Ectodermal cell (in vitro differentiated cells): ENCODE data around the gene TAB2.

ENCODE experiments used
- H3K27ac ChIP-seq: 2 replicates; pipeline ENCODE4 v1.7.0; 2013; ENCODE audit warnings: mild to moderate bottlenecking, low read depth, low read length; ENCODE audit not compliant: insufficient read depth, poor library complexity, severe bottlenecking
- H3K27me3 ChIP-seq: 2 replicates; pipeline ENCODE4 v1.7.0; 2013; ENCODE audit warnings: mild to moderate bottlenecking, low read length; ENCODE audit not compliant: insufficient read depth, control insufficient read depth, poor library complexity, severe bottlenecking
- H3K36me3 ChIP-seq: one replicate; pipeline ENCODE4 v1.7.0; 2013; ENCODE audit warnings: low read length; ENCODE audit not compliant: control insufficient read depth, insufficient read depth
- H3K4me1 ChIP-seq: one replicate; pipeline ENCODE4 v1.7.0; 2013; ENCODE audit warnings: low read length; ENCODE audit not compliant: control insufficient read depth, insufficient read depth
- H3K4me3 ChIP-seq: 2 replicates; pipeline ENCODE4 v1.7.0; 2013; ENCODE audit warnings: low read depth, low read length, control low read depth; ENCODE audit not compliant: insufficient read depth
- H3K9me3 ChIP-seq: 2 replicates; pipeline ENCODE4 v1.7.0; 2013; ENCODE audit warnings: mild to moderate bottlenecking, low read length, moderate library complexity; ENCODE audit not compliant: control insufficient read depth
- WGBS, 2 experiments: methylation state at CpG; one replicate each; pipeline ENCODE4 v1.1.7; 2013; ENCODE audit warnings: missing lambda C conversion rate in 2 of 2; 5-methylcytosine and 5-hydroxymethylcytosine counted together

TAB2 gene

DNA sequence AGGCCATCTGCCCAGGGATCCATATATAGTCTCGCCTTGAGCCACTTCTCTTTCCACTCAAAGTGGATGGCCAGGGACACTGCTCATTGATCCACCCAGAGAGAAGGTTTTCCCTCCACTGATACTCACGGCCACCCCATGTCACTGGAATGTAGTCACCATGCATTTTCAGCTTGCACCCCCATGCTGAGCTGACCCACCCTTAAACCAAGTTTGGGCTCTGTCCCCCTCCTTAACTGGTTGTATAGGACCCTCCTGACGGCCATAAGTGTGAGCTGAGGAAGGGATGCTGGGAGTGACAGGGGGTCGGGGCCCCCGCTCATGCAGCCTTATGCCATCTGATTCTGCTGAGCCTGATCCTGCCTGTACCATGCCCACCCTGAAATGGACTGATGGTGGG, 108.2 kb downstream of the TAB2 start:
- Histone ChIP-seq H3K4me1 (peaks cover 21% of the 10 kb centered on the region), H3K9me3 (no peaks in the 10 kb centered on the region), H3K27me3 (no peaks in the 10 kb centered on the region), H3K36me3 (no peaks in the 10 kb centered on the region), H3K27ac (no peak overlapping the region), H3K4me3 (no peak overlapping the region)
- 92 to 96% methylated on average over 5 of the region's 5 CpGs for WGBS, 2 experiments

- peaks cover 16% of the 10 kb centered on the region for H3K4me1 ChIP-seq
- no peaks in the 10 kb centered on the region for H3K9me3 ChIP-seq
- no peaks in the 10 kb centered on the region for H3K27me3 ChIP-seq
- no peak overlapping the region for H3K27ac ChIP-seq
- no peaks in the 10 kb centered on the region for H3K36me3 ChIP-seq
- H3K4me3 ChIP-seq: no peak overlapping the region
- WGBS, 2 experiments: 94 to 95% methylated on average over 4 of the region's 4 CpGs
Measured at GRCh38 chr6:149428606-149429005, 111.1 kb downstream of the TAB2 start.

GRCh38 chr6:149429427-149430360, 112.2 kb downstream of the TAB2 start:
- H3K36me3 ChIP-seq: no peaks in the 10 kb centered on the region
- no peak overlapping the region for H3K4me3 ChIP-seq
- H3K27me3 ChIP-seq: no peaks in the 10 kb centered on the region
- H3K27ac ChIP-seq: no peak overlapping the region
- WGBS, 2 experiments: 91% methylated on average over 26 of the region's 26 CpGs
- H3K9me3 ChIP-seq: no peaks in the 10 kb centered on the region
- H3K4me1 ChIP-seq: peaks cover 10% of the 10 kb centered on the region

DNA sequence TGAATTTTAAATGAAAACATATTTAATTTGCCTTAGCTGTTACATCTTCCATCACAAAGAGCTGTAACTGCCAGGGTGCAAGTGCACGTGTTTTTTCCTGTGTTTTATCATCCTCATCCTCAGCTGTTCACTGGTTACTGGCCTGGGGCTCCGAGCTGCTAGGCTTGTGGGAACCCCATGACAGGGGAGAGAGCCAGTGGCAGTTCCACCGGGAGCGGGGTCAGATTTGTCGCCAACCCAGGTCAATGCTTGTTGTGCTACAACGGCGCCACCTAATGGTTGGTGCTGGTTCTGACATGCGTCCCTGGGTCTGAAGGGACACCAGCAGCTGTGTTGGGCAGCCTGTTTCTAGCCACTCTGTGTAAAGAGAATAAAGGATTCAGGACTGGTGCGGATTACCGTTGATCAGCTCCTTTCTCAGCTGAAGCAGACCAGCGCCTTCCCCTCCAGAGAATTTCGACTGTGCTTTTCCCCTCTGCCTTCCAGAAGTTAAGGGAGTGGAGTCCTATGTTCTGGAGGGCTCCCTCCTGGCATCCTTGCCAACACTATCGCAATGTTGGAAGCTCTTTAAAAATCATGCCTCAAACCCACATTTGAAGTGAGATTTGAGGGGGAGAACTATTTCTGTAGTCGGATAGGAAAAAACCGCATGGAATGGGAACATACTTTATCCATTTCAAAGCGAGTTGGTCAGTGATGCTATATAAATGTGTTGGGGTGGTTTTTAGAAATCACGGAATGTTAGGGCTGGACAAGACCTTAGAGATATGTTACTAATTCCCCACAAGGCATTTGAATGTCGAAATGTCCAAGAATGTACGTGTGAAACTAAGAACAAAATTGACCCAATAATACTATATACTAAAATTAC, 114.6 kb downstream of the TAB2 start:
- Histone ChIP-seq H3K27ac (no peak overlapping the region), H3K27me3 (no peaks in the 10 kb centered on the region), H3K9me3 (no peaks in the 10 kb centered on the region), H3K36me3 (no peaks in the 10 kb centered on the region), H3K4me3 (no peak overlapping the region), H3K4me1 (peaks cover 10% of the 10 kb centered on the region)
- WGBS, 2 experiments: 37 to 40% methylated on average over 19 of the region's 19 CpGs

GRCh38 chr6:149433405-149433804, 115.9 kb downstream of the TAB2 start:
- 81 to 86% methylated on average over 2 of the region's 2 CpGs for WGBS, 2 experiments
- Histone ChIP-seq H3K27ac (no peak overlapping the region), H3K27me3 (no peaks in the 10 kb centered on the region), H3K4me3 (no peak overlapping the region), H3K9me3 (no peaks in the 10 kb centered on the region), H3K4me1 (peaks cover 10% of the 10 kb centered on the region), H3K36me3 (no peaks in the 10 kb centered on the region)

DNA sequence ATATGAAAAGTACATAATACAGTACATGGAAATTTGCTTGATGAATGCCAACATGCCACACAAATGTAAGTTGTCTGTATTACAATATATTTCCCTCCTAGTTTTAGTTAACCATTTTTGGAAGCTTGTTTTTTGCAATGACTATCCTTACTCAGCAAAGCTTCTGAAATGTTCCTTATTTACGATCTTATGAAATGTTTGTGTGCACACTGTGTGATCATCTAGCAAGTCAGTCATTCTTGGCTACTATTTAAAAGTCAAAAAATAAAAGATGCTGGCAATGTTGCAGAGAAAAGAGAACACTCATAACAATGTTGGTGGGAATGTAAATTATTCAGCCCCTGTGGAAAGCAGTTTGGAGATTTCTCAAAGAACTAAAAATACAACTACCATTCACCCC, 116.4 kb downstream of the TAB2 start:
- 88 to 92% methylated on average over 1 of the region's 1 CpG for WGBS, 2 experiments
- H3K4me3 ChIP-seq: no peak overlapping the region

DNA sequence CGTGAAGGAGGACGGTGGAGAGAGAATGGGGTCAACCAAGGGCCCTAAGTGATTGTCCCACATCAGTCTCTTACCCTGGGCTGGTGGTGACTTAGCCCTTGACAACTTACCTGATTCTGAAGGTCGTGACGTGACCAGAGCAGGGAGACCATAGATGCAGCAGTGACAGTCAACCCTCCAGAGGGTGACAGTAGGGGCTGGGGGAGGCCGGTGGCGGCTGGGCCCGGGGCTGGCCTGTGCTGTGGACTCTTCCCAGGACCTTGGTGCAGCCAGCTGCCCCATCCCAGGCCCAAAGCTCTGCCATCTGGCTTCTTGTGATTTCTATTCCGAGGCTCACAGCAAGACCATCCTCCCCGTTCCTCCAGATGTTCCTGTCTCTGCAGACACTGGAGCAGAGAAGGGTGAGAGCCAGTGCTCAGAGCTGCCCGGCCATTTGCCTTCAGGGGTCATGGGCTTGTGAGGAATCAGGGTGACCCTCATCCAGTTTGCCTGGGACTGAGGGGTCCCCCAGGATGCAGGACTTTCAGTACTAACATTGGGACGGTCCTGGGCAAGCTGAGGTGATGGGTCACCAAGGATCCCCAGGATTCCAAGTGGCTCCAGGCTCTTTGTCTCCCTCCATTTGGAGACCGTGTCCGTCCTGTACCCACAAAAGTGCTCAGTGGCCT, 118.5 kb downstream of the TAB2 start:
- no peaks in the 10 kb centered on the region for H3K36me3 ChIP-seq
- no peaks in the 10 kb centered on the region for H3K9me3 ChIP-seq
- no peak overlapping the region for H3K27ac ChIP-seq
- H3K27me3 ChIP-seq: no peaks in the 10 kb centered on the region
- no peak overlapping the region for H3K4me3 ChIP-seq
- no peaks in the 10 kb centered on the region for H3K4me1 ChIP-seq
- WGBS, 2 experiments: 96% methylated on average over 13 of the region's 13 CpGs

More for the DNA sequence above, 116.4 kb downstream of the TAB2 start:
- peaks cover 6% of the 10 kb centered on the region for H3K4me1 ChIP-seq
- no peaks in the 10 kb centered on the region for H3K27me3 ChIP-seq
- H3K36me3 ChIP-seq: no peaks in the 10 kb centered on the region
- no peak overlapping the region for H3K27ac ChIP-seq
- no peaks in the 10 kb centered on the region for H3K9me3 ChIP-seq

DNA sequence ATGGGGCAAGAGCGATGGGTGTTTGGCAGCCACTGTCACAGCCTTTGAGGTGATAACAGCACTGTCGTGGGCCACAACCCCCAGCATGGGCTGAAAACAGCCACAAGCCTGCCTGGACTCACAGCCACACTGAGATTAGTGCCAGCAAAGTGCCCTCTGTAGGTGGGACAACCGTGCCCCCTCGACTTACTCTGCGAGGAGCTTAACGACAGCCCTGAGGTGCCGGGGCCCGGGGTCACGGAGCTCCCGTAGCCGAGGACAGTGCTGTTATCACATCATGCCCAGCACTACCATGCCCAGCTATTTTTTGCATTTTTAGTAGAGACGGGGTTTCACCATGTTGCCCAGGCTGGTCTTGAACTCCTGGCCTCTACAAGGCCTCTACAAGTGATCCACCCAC, 119.1 kb downstream of the TAB2 start:
- H3K4me1 ChIP-seq: no peaks in the 10 kb centered on the region
- H3K27ac ChIP-seq: no peak overlapping the region
- WGBS, 2 experiments: 89 to 97% methylated on average over 12 of the region's 12 CpGs
- H3K4me3 ChIP-seq: no peak overlapping the region
- no peaks in the 10 kb centered on the region for H3K36me3 ChIP-seq
- no peaks in the 10 kb centered on the region for H3K27me3 ChIP-seq
- no peaks in the 10 kb centered on the region for H3K9me3 ChIP-seq

DNA sequence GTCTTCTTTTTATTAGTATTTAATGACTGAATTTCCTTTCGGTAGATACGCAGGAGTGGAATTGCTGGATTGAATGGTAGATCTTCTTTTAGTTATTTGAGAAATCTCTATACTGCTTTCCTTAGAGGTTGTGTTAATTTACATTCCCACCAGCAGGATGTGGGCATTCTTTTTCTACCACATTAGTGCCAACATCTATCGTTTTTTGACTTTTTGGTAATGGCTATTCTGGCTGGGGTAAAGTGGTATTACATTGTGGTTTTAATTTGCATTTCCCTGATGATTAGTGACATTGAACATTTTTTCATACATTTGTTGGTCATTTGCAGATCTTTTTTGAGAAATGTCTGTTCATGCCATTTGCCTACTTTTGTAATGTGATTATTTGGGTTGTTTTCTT, 119.7 kb downstream of the TAB2 start:
- 91 to 95% methylated on average over 2 to 3 of the region's 3 CpGs for WGBS, 2 experiments
- no peak overlapping the region for H3K4me3 ChIP-seq
- no peaks in the 10 kb centered on the region for H3K36me3 ChIP-seq
- no peaks in the 10 kb centered on the region for H3K4me1 ChIP-seq
- H3K27me3 ChIP-seq: no peaks in the 10 kb centered on the region
- H3K27ac ChIP-seq: no peak overlapping the region
- no peaks in the 10 kb centered on the region for H3K9me3 ChIP-seq

- 83 to 95% methylated on average over 3 of the region's 3 CpGs for WGBS, 2 experiments
Measured at GRCh38 chr6:149438855-149439254, 121.3 kb downstream of the TAB2 start.

More at GRCh38 chr6:149438855-149439254, 121.3 kb downstream of the TAB2 start:
- no peaks in the 10 kb centered on the region for H3K9me3 ChIP-seq
- no peak overlapping the region for H3K27ac ChIP-seq
- no peaks in the 10 kb centered on the region for H3K27me3 ChIP-seq
- no peak overlapping the region for H3K4me3 ChIP-seq
- no peaks in the 10 kb centered on the region for H3K36me3 ChIP-seq
- H3K4me1 ChIP-seq: no peaks in the 10 kb centered on the region
